Inflammatory macrophage (primary cell): ENCODE data around the gene PRKAG1.
A peak's percentile ranks its signal among the peaks of the same experiment; 100 is the strongest.

Source experiments
- DNase-seq, 2 donors: peaks; one replicate each; pipeline ENCODE4 v3.0.0-alpha.2; 2020 to 2022

Gene PRKAG1

GRCh38 chr12:49030714-49031572 is 12.4 kb upstream of the PRKAG1 start:
- DNase-seq, result no peak

- no peak for DNase-seq
Observed at GRCh38 chr12:49030119-49030518, 11.5 kb upstream of the PRKAG1 start.

GRCh38 chr12:49028666-49029275 is 10.2 kb upstream of the PRKAG1 start:
- DNase-seq, result no peak

GRCh38 chr12:49027846-49028555 is 9.4 kb upstream of the PRKAG1 start:
- DNase-seq, result peak; percentile 69

GRCh38 chr12:49026678-49027480 is 8.3 kb upstream of the PRKAG1 start:
- DNase-seq, result no peak

GRCh38 chr12:49026101-49026500 is 7.5 kb upstream of the PRKAG1 start:
- DNase-seq, result no peak

- no peak for DNase-seq
Observed at GRCh38 chr12:49025463-49025862, 6.9 kb upstream of the PRKAG1 start.

GRCh38 chr12:49024543-49024942 is 6.0 kb upstream of the PRKAG1 start:
- DNase-seq, result no peak

- DNase-seq, result no peak
Observed at GRCh38 chr12:49023812-49024211, 5.2 kb upstream of the PRKAG1 start.

- DNase-seq, result no peak
Observed at GRCh38 chr12:49022558-49023178, 4.1 kb upstream of the PRKAG1 start.

GRCh38 chr12:49021292-49021915 is 2.8 kb upstream of the PRKAG1 start:
- DNase-seq, result no peak

GRCh38 chr12:49020441-49020840 is 1.9 kb upstream of the PRKAG1 start:
- DNase-seq, result no peak

GRCh38 chr12:49019443-49020324 is 1.1 kb upstream of the PRKAG1 start:
- DNase-seq, result peak; percentile 68 to 72

- no peak for DNase-seq
Observed at GRCh38 chr12:49019120-49019430, 499 bp upstream of the PRKAG1 start.

- DNase-seq, result peak; percentile 66 to 82
Observed at GRCh38 chr12:49017891-49018260, 700 bp downstream of the PRKAG1 start.

GRCh38 chr12:49015196-49015595 is 3.4 kb downstream of the PRKAG1 start:
- no peak for DNase-seq

- no peak for DNase-seq
Observed at GRCh38 chr12:49014547-49014946, 4.0 kb downstream of the PRKAG1 start.

GRCh38 chr12:49013428-49013827 is 5.1 kb downstream of the PRKAG1 start:
- no peak for DNase-seq

- no peak for DNase-seq
Observed at GRCh38 chr12:49012739-49013138, 5.8 kb downstream of the PRKAG1 start.

- DNase-seq, result no peak
Observed at GRCh38 chr12:49010092-49010668, 8.4 kb downstream of the PRKAG1 start.

- DNase-seq, result no peak
Observed at GRCh38 chr12:49008943-49009342, 9.6 kb downstream of the PRKAG1 start.
